HEK293 (cell line): ENCODE results near the gene USH1G.
"Not testable (repeated sequence)": the region's sequence is repeated elsewhere in the genome, so short reads cannot be mapped to it uniquely, and the experiment has no call there.

Experiments used
- CTCF ChIA-PET: fragments of 350-600 bp; formaldehyde crosslinking; extraction: SDS; loops from one replicate; lab custom pipeline; 2021; ENCODE audit warnings: antibody characterized with exemption; lab: Yijun Ruan, JAX
- POLR2A ChIA-PET: fragments of 300-600 bp; formaldehyde crosslinking; extraction: SDS; loops from one replicate; lab custom pipeline; 2020; ENCODE audit warnings: antibody characterized with exemption, inconsistent platforms; lab: Yijun Ruan, JAX
- H3K27ac ChIP-seq: fragments of 200-500 bp; sonication (Bioruptor generic); 2 replicates; pipeline ENCODE4 v1.5.1; 2014; ENCODE audit warnings: low read depth, low read length, control low read depth, inconsistent platforms; ENCODE audit errors: extremely low read depth
- H3K36me3 ChIP-seq, 2 experiments: fragments of 200-500 bp in 1 of 2; sonication (Bioruptor generic) in 1 of 2; 1 replicate in 1 of 2; 2 replicates in 1 of 2; pipeline ENCODE4 v1.5.1; 2014 to 2017; ENCODE audit warnings: inconsistent platforms in 2 of 2, low read length in 2 of 2; ENCODE audit not compliant: control insufficient read depth in 2 of 2, insufficient read depth in 1 of 2
- H3K4me1 ChIP-seq: fragments of 200-500 bp; sonication (Bioruptor generic); 2 replicates; pipeline ENCODE4 v1.5.1; 2014; ENCODE audit warnings: mild to moderate bottlenecking, low read length, inconsistent platforms; ENCODE audit not compliant: control insufficient read depth, insufficient read depth
- H3K4me3 ChIP-seq: 2 replicates; pipeline ENCODE4 v1.5.1; 2011; ENCODE audit warnings: low read depth, mild to moderate bottlenecking, control low read depth, low read length, moderate library complexity
- H3K9me3 ChIP-seq: fragments of 200-500 bp; sonication (Bioruptor generic); 2 replicates; pipeline ENCODE4 v1.5.1; 2014; ENCODE audit warnings: low read depth, low read length, inconsistent platforms; ENCODE audit not compliant: control insufficient read depth, insufficient read depth
- GLIS2 ChIP-seq: fragments of 450-650 bp; formaldehyde crosslinking; IDR thresholded peaks from 2 replicates; pipeline ENCODE4 v1.5.1; 2016; ENCODE audit warnings: missing biosample characterization, missing genetic modification characterization
- PRDM2 ChIP-seq: fragments of 450-650 bp; formaldehyde crosslinking; IDR thresholded peaks from 2 replicates; pipeline ENCODE4 v1.5.1; 2016; ENCODE audit warnings: missing biosample characterization, missing genetic modification characterization, borderline replicate concordance
- SCRT1 ChIP-seq: fragments of 450-650 bp; formaldehyde crosslinking; IDR thresholded peaks from 2 replicates; pipeline ENCODE4 v1.5.1; 2016; ENCODE audit warnings: missing biosample characterization, missing genetic modification characterization, borderline replicate concordance
- SP2 ChIP-seq: fragments of 450-650 bp; formaldehyde crosslinking; IDR thresholded peaks from 2 replicates; pipeline ENCODE4 v1.5.1; 2016; ENCODE audit warnings: missing biosample characterization, missing genetic modification characterization
- ZIC2 ChIP-seq: fragments of 450-650 bp; formaldehyde crosslinking; IDR thresholded peaks from 2 replicates; pipeline ENCODE4 v1.5.1; 2016; ENCODE audit warnings: missing biosample characterization, missing genetic modification characterization
- ZNF140 ChIP-seq: fragments of 450-650 bp; formaldehyde crosslinking; IDR thresholded peaks from 2 replicates; pipeline ENCODE4 v1.5.1; 2016; ENCODE audit warnings: missing biosample characterization, missing genetic modification characterization
- ZNF214 ChIP-seq: fragments of 450-650 bp; formaldehyde crosslinking; IDR thresholded peaks from 2 replicates; pipeline ENCODE4 v1.5.1; 2017; ENCODE audit warnings: missing biosample characterization, mild to moderate bottlenecking, missing genetic modification characterization, borderline replicate concordance
- ZNF302 ChIP-seq: fragments of 450-650 bp; formaldehyde crosslinking; IDR thresholded peaks from 2 replicates; pipeline ENCODE4 v1.5.1; 2016; ENCODE audit warnings: missing biosample characterization, missing genetic modification characterization, low read depth
- ZNF549 ChIP-seq: fragments of 450-650 bp; IDR thresholded peaks from 2 replicates; pipeline ENCODE4 v1.5.1; 2018; ENCODE audit warnings: missing biosample characterization, missing genetic modification characterization, mild to moderate bottlenecking, inconsistent platforms, moderate library complexity
- ZNF791 ChIP-seq: fragments of 450-650 bp; formaldehyde crosslinking; IDR thresholded peaks from 2 replicates; pipeline ENCODE4 v1.5.1; 2016; ENCODE audit warnings: missing biosample characterization, missing genetic modification characterization
- ZSCAN30 ChIP-seq: fragments of 450-650 bp; IDR thresholded peaks from 2 replicates; pipeline ENCODE4 v1.5.1; 2018; ENCODE audit warnings: missing biosample characterization, mild to moderate bottlenecking, missing genetic modification characterization, moderate library complexity

Gene USH1G

GRCh38 chr17:74916136-74916850 is 6.8 kb downstream of the USH1G start:
- Histone ChIP-seq H3K9me3 (no peaks in the 10 kb centered on the region), H3K36me3 (peaks cover 0 to 5% of the 10 kb centered on the region in 2 experiments; a peak in 1 of 3 replicates), H3K4me1 (no peaks in the 10 kb centered on the region), H3K27ac (no peak overlapping the region), H3K4me3 (no peak overlapping the region)
- ChIA-PET CTCF (interaction anchor here (0.8 to 1.5 kb wide), 2 partner anchors 96 to 125 kb away, joined by 3 to 4 read pairs; partner anchors contain the start of gene MRPL58), POLR2A (no interaction called here)
- TF ChIP-seq ZNF791 (tag by site-specific recombination) (no peak), GLIS2 (tag by site-specific recombination) (peak; percentile 36; the same call in 1 of the 2 replicates), SP2 (tag by site-specific recombination) (no peak), ZIC2 (tag by site-specific recombination) (peak; percentile 84)

GRCh38 chr17:74911423-74911822 is 11.6 kb downstream of the USH1G start:
- H3K4me3 ChIP-seq, H3K27ac ChIP-seq, POLR2A ChIA-PET, H3K9me3 ChIP-seq, H3K4me1 ChIP-seq, H3K36me3 ChIP-seq: not testable (repeated sequence)
- CTCF ChIA-PET, result interaction anchor here (0.6 to 0.8 kb wide), 3 partner anchors 10 to 355 kb away, joined by 3 read pairs; partner anchors contain the start of gene USH1G

GRCh38 chr17:74909097-74909496 is 14.0 kb downstream of the USH1G start:
- H3K36me3 ChIP-seq, H3K4me3 ChIP-seq, H3K4me1 ChIP-seq, H3K27ac ChIP-seq, POLR2A ChIA-PET, H3K9me3 ChIP-seq: not testable (repeated sequence)
- CTCF ChIA-PET, result interaction anchor here (1.6 kb wide), 1 partner anchor 15 kb away, joined by 3 read pairs; the partner anchor contains the start of gene OTOP2

GRCh38 chr17:74907012-74907411 is 16.0 kb downstream of the USH1G start:
- ChIA-PET CTCF (interaction anchor here (0.7 to 1.3 kb wide), 2 partner anchors 55 to 510 kb away, joined by 3 read pairs; no protein-coding TSS in a partner anchor), POLR2A (interaction anchor here (2.3 kb wide), 1 partner anchor 34 kb away, joined by 11 read pairs; the partner anchor contains the start of gene FDXR)
- Histone ChIP-seq H3K9me3 (no peaks in the 10 kb centered on the region), H3K27ac (no peak overlapping the region), H3K36me3 (no peaks in the 10 kb centered on the region), H3K4me3 (no peak overlapping the region), H3K4me1 (no peaks in the 10 kb centered on the region)
- TF ChIP-seq ZNF549 (no peak), ZSCAN30 (no peak)

- peak; percentile 39 for TF ChIP-seq SP2 (tag by site-specific recombination)
- H3K36me3 ChIP-seq, H3K27ac ChIP-seq, H3K4me1 ChIP-seq, H3K9me3 ChIP-seq, H3K4me3 ChIP-seq: not testable (repeated sequence)
- ChIA-PET POLR2A (interaction anchor here (1.2 to 2.3 kb wide), 2 partner anchors 11 to 34 kb away, joined by 5 to 11 read pairs; partner anchors contain the start of gene FDXR), CTCF (interaction anchor here (0.7 to 1.3 kb wide), 5 partner anchors 19 to 296 kb away, joined by 3 to 4 read pairs (median 3); no protein-coding TSS in a partner anchor)
These were observed 16.8 kb downstream of the USH1G start for GRCh38 chr17:74906214-74906793.

- H3K4me3 ChIP-seq, result no peak overlapping the region
- H3K27ac ChIP-seq, result no peak overlapping the region
- H3K36me3 ChIP-seq, result no peaks in the 10 kb centered on the region
- H3K4me1 ChIP-seq, result no peaks in the 10 kb centered on the region
- ChIA-PET POLR2A (no interaction called here), CTCF (interaction anchor here (1.2 kb wide), 1 partner anchor 41 kb away, joined by 3 read pairs; no protein-coding TSS in a partner anchor)
- H3K9me3 ChIP-seq, result no peaks in the 10 kb centered on the region
- TF ChIP-seq PRDM2 (tag by site-specific recombination), result no peak
- no peak for TF ChIP-seq ZNF140 (tag by site-specific recombination)
- no peak for TF ChIP-seq ZNF302 (tag by site-specific recombination)
- no peak for TF ChIP-seq ZNF214 (tag by site-specific recombination)
- no peak for TF ChIP-seq SCRT1 (tag by site-specific recombination)
- TF ChIP-seq GLIS2 (tag by site-specific recombination), result no peak
These were observed 18.2 kb downstream of the USH1G start for GRCh38 chr17:74904687-74905409.
